LHCN-M2 (cell line): ENCODE data around the gene SUN1. TPM values are rescaled to one million over a fixed set of nuclear protein-coding genes. Genes with fewer than 3 reads are reported as not detected.

ENCODE experiments used
- DNase-seq: peaks from one replicate; pipeline ENCODE4 v3.0.0-alpha.2; 2012; ENCODE audit warnings: low read depth
- total RNA-seq: library from RNA; depleted of rRNA; stranded (reverse); fragments of >200 nt; gene quantifications from 2 replicates; pipeline ENCODE4 v1.2.3, GENCODE V29; 2014

The SUN1 gene
- total RNA-seq, 1 experiment from 2014 or later, result 166 TPM

GRCh38 chr7:903921-904755, 71.9 kb downstream of the SUN1 start:
- no peak for DNase-seq

- DNase-seq, result peak; percentile 72
These were observed 72.6 kb downstream of the SUN1 start for GRCh38 chr7:904847-905246.

- peak; percentile 47 for DNase-seq
These were observed 74.5 kb downstream of the SUN1 start for GRCh38 chr7:906776-907157.

GRCh38 chr7:907158-907980, 75.1 kb downstream of the SUN1 start:
- peak; percentile 15 for DNase-seq

- DNase-seq, result no peak
These were observed 75.9 kb downstream of the SUN1 start for GRCh38 chr7:908159-908581.

GRCh38 chr7:908591-909357, 76.5 kb downstream of the SUN1 start:
- peak; percentile 28 for DNase-seq

GRCh38 chr7:909358-910329, 77.4 kb downstream of the SUN1 start:
- DNase-seq, result peak; percentile 10

GRCh38 chr7:910441-910861, 78.2 kb downstream of the SUN1 start:
- no peak for DNase-seq

- no peak for DNase-seq
These were observed 78.7 kb downstream of the SUN1 start for GRCh38 chr7:910931-911431.

GRCh38 chr7:911791-912480, 79.7 kb downstream of the SUN1 start:
- no peak for DNase-seq

- DNase-seq, result no peak
These were observed 81.7 kb downstream of the SUN1 start for GRCh38 chr7:913736-914520.

- no peak for DNase-seq
These were observed 82.4 kb downstream of the SUN1 start for GRCh38 chr7:914521-915194.

GRCh38 chr7:915291-916218, 83.3 kb downstream of the SUN1 start:
- DNase-seq, result no peak

GRCh38 chr7:916291-916941, 84.1 kb downstream of the SUN1 start:
- no peak for DNase-seq

GRCh38 chr7:917255-918117, 85.2 kb downstream of the SUN1 start:
- DNase-seq, result no peak

GRCh38 chr7:918118-918425, 85.8 kb downstream of the SUN1 start:
- DNase-seq, result no peak
